TTC549 (cell line): ENCODE data around the gene MAGED1.
"Not testable (repeated sequence)": the region's sequence is repeated elsewhere in the genome, so short reads cannot be mapped to it uniquely, and the experiment has no call there.

Source experiments
- FAIRE-seq: peaks from 2 replicates; lab custom pipeline; 2012; peaks lifted over from hg19 to GRCh38; lab: Jason Lieb, UNC

The MAGED1 gene

DNA sequence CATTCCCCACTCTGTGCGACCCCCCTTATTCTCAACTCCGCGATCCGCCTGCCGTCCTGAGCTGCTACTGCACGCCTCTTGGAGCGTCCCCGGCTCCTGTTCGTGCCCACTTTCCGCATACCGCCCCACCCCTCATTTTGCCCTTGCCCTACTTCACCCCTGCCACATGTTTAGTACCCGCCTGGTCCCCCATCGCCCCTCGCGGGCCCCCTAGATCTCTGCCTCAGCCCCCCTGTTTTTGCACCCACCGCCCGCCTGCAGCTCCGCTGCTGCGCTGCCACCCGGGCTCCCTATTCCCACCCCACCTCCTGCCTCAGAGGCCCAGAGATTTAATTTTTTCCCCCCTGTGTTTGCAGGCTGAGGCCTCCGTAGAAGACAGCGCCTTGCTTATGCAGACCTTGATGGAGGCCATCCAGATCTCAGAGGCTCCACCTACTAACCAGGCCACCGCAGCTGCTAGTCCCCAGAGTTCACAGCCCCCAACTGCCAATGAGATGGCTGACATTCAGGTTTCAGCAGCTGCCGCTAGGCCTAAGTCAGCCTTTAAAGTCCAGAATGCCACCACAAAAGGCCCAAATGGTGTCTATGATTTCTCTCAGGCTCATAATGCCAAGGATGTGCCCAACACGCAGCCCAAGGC is 1.4 kb downstream of the MAGED1 start:
- FAIRE-seq = no peak

DNA sequence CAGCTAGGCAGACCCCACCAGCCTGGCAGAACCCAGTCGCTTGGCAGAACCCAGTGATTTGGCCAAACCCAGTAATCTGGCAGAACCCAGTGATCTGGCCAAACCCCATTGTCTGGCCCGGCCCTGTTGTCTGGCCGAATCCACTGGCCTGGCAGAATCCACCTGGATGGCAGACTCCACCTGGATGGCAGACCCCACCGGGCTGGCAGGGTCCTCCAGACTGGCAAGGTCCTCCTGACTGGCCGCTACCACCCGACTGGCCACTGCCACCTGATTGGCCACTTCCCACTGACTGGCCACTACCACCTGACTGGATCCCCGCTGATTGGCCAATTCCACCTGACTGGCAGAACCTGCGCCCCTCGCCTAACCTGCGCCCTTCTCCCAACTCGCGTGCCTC is 3.2 kb downstream of the MAGED1 start:
- FAIRE-seq = no peak

DNA sequence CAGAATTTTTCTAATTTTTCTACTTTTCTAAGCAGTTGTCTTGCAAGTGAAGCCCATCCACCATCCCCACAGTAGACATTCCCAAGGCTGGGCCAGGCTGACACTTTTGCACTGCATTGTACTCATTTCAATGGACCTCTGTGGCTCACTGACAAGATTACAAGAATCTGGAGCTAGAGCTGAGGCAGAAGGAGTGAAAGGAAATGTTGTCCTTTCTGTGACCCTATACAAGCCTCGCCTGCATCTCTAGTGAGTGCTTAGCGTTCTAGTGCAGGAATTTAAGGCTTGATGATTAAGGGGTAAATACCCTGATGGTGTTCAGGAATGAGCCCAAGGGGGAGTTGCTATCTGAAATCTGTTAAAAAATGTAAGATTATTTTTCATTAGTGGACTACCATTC is 6.3 kb downstream of the MAGED1 start:
- FAIRE-seq = no peak

DNA sequence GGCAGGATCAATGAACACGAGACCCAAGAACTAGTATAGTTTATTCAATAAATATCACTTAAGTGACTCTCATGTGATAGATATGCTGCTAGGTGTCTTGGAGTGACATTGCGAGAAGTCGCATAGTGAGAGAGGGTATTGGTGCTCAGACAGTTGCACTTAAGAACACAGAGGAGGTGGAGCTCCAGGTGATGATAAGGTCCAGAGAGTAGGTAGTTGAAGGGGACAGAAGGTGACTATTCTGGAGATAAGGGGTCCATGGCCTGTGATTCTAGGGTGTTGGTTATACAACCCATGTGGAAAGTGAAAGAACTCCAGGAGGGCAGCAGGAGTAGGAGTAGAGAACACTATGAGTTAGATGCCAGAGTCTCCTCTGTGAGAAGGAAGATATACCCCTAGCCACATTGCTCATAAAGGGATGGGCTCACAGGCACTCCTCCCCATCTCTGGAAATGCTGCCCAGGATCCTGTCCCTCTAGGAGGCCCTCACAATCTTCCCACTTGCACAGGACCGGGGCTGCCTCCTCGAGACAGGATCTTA is 9.2 kb downstream of the MAGED1 start:
- FAIRE-seq = no peak

DNA sequence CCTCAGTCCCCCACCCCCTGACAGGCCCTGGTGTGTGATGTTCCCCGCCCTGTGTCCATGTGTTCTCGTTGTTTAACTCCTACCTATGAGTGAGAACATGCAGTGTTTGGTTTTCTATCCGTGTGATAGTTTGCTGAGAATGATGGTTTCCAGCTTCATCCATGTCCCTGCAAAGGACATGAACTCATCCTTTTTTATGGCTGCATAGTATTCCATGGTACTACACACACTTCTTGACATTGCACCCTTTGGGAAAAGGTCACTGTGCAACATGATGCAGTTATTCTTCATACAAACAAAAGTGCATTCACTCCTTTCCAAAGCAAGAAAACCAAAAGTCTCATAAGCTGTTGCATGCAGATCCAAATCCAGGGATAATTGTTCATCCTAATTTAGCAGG is 11.7 kb downstream of the MAGED1 start:
- not testable (repeated sequence) for FAIRE-seq

DNA sequence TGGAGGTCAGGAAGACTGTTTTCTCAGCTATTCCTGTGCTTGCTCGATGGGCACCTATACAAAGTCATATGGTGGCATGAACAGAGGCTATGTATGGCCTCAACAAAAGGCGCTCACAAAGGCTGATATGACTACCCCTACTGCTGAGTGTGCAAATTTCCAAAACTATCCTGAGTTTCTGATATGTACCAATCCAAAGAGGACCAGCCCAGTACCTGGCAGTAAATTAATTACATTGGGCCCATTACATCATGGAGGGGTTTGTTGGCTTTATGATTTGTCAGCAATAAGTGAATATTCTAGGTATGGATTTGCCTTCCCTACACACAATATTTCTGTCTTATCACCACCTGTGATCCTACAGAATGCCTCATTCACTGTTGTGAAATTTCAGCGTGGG is 12.3 kb downstream of the MAGED1 start:
- FAIRE-seq = no peak

DNA sequence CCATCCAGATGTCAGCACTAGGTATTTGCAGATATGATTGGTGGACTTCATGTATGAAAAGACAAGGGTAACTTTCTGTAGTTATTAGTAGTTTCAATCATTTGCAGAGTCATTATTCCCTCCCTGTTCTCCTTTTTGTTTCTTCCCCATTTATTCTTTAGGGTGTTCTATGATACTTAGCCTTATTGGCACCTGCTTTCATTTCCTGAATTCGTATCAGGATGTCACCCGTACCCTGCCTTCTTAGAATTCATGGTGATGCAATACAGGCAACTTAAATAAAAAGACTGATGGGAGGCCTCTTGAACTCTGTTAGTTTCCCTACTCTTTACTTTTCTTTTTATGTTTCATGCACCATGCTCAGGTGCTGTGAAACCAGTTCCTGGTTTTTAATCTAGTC is 24.2 kb downstream of the MAGED1 start:
- FAIRE-seq = no peak

DNA sequence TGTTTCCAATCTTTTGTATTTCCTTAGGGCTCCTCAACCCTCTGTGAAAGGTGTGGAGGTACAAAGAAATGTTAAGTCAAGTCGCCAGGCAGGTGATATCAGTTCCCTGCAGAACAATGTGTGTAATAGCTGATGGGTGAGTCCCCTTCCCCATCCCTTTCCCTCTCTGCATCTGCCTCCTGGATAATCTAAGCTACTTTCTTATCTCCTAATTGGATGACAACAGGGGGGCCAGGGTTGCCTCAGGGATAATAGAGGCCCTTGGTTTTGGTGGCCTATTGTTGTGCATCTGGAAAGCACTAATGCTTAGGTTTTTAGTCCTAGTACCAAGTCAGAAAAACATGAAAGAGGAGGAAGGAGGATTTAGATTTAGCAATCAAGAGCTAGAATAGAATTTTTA is 29.1 kb downstream of the MAGED1 start:
- no peak for FAIRE-seq

DNA sequence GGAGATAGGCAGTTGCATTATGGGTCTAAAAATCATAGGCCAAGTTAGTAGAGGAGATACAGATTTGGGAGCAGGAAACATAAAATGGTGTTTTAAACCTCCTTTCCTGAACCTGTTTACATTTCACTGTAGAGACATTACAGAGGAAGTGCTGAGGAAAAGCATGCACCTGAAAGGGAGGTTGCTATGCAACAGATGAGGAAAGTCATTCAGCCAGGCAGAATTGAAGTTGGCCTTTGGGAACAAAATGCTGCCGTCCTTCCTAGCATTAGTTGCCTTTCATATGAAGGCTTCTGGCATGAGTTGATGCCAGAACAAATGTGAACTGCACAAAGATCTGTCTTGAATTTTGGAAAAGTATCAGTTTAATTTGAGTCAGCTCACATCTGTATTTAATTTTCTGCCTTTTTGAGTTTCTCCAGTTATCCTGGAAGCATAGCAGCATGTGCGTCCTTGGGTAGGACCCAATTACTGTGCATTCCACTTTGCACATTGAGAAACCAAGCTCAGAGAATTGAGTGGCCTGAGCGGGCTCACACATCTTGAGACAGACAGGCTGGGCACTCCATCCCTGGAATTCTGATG is 38.2 kb downstream of the MAGED1 start:
- no peak for FAIRE-seq
